SK-N-MC (cell line): ENCODE measurements around the gene KCNJ15.
"Not testable (repeated sequence)": the region's sequence is repeated elsewhere in the genome, so short reads cannot be mapped to it uniquely, and the experiment has no call there.

ENCODE experiments used
- DNase-seq: peaks from one replicate; pipeline ENCODE4 v3.0.0-alpha.2; 2011; ENCODE audit warnings: low read depth, low spot score
- H3K27ac ChIP-seq: fragments of 200-600 bp; sonication (generic); 2 replicates; pipeline ENCODE4 v1.5.1; 2016; ENCODE audit warnings: mixed run types
- H3K36me3 ChIP-seq: fragments of 200-600 bp; sonication (generic); 2 replicates; pipeline ENCODE4 v1.6.1; 2017; ENCODE audit warnings: antibody characterized with exemption, low read length, mixed read lengths; ENCODE audit not compliant: insufficient read depth
- H3K4me3 ChIP-seq: fragments of 200-600 bp; sonication (generic); 2 replicates; pipeline ENCODE4 v1.5.1; 2016
- H3K9ac ChIP-seq: fragments of 200-600 bp; sonication (generic); 2 replicates; pipeline ENCODE4 v1.8.0; 2017; ENCODE audit warnings: mixed run types, mixed read lengths; ENCODE audit not compliant: insufficient read length
- H3K9me3 ChIP-seq: fragments of 200-600 bp; sonication (generic); 2 replicates; pipeline ENCODE4 v1.6.1; 2017; ENCODE audit warnings: low read depth, mild to moderate bottlenecking, antibody characterized with exemption, low read length, moderate library complexity, mixed read lengths
- EZH2 ChIP-seq: fragments of 200-600 bp; sonication (generic); IDR thresholded peaks from one replicate; pipeline ENCODE4 v1.6.1; 2017; ENCODE audit warnings: antibody characterized with exemption
- FOXP2 ChIP-seq: optimal IDR thresholded peaks from 2 replicates; pipeline ENCODE3; 2011; ENCODE audit warnings: mild to moderate bottlenecking, moderate library complexity; ENCODE audit not compliant: insufficient read depth; ENCODE audit errors: extremely low read length, control extremely low read depth
- POLR2AphosphoS5 ChIP-seq: IDR thresholded peaks from 2 replicates; pipeline ENCODE4 v1.6.1; 2012; ENCODE audit warnings: mild to moderate bottlenecking, low read depth, low read length, borderline replicate concordance

Gene KCNJ15

DNA sequence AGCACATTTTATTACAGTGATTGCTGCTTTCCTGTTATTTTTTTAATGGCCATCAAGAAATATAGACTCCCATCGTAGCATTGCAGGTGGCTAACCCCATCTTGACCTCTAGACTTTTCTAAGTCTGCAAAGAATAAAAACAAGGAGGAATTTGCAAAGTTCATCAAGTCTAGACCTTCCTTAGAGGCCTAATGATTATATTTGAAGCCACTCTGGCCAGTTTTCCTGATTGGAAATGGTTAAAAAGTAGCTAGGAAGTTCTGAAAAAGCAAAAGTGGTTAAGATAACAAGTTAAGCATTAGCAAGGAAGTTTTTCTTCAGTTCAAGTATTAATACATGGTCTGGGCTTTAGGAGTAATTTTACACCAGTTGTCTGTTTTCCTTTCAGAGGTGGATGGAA is 16.7 kb upstream of the KCNJ15 start:
- H3K4me3 ChIP-seq, result no peak overlapping the region
- no peak overlapping the region for H3K27ac ChIP-seq
- H3K36me3 ChIP-seq, result no peaks in the 10 kb centered on the region
- DNase-seq, result no peak
- no peak for TF ChIP-seq POLR2AphosphoS5
- no peak for TF ChIP-seq FOXP2
- TF ChIP-seq EZH2, result no peak
- H3K9ac ChIP-seq, result no peak overlapping the region
- H3K9me3 ChIP-seq, result no peaks in the 10 kb centered on the region

DNA sequence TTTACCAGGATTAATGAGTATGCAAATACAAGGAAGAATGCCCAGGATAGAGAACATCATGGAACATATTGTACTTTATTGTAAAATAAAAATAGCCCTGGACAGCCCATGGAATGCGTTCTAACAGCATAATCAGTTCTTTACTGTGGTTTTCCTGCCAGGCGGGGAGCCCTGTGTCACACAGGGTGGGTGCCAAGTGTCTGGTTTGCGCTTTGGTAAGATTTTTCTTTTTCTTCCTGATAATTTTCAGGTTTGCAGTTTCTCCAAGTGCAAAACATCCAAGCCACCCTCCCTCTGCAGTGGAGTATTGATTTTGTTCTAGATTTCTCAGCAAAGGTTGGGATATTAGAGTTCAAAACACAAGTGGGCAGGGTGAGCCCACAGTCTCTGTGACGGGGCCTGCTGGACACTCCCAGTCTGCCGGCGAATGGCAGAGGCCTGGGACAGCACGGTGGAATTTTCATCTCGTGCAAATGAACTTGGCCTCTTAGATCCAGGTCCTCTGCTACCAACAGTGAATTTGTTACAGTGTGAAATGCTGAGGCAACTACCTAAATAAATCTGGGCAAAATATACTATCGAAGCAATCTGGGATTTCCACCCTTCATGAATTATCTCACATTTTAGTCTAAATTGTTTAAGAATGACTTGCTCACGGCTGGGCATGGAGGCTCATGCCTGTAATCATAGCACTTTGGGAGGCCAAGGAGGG is 15.6 kb upstream of the KCNJ15 start:
- TF ChIP-seq EZH2, result no peak
- TF ChIP-seq FOXP2, result no peak
- TF ChIP-seq POLR2AphosphoS5, result no peak
- Histone ChIP-seq H3K9me3 (no peaks in the 10 kb centered on the region), H3K36me3 (no peaks in the 10 kb centered on the region), H3K9ac (no peak overlapping the region), H3K27ac (no peak overlapping the region), H3K4me3 (no peak overlapping the region)
- no peak for DNase-seq

DNA sequence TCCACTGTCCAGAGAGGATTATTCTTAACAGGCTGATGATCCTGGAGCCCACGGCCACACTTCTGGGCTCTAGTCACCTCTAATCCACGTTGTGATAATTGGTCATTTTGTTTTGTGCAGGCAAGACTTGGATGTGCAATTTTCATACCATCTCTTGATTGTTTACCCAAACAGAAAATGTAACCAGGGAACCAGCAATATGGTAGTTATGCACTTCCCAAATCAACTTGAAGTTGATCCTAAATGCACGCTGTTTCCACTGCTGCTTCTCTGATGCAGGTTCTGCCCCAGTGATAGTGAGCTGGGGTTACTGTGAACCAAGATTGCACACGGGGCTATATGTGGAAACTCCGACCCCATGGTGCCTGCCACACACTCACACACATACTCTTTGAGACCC is 14.7 kb upstream of the KCNJ15 start:
- no peak overlapping the region for H3K27ac ChIP-seq
- no peak overlapping the region for H3K9ac ChIP-seq

DNA sequence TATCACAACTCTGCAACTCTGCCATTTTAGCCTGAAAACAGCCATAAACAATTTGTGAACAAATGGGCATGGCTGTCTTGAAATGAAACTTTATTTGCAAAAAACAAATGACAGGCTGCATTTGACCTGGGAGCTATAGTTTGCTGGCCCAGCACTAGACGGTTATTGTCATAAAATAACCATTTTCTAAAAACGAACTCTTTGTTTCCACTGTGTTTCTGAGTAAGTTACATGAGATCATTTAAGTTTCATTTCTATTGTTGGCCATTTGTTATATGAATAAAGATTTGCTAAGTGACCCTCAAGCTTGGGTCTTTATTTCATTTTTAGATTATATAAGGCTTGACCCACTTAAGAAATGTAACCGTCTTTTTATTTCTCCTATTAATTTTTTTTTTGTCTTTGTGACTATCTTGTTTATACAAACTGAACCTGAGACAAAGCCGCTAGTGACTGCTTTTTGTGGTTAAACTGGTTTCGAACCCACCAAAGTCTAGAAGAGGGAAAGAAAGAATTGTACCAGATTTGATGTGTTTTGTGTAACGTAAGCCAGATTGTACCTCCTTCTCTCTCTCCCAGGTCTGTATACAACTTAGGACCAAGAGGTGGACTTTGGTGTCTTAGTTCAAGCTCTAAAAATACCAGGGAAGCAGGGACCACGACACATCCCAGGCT is 12.9 kb upstream of the KCNJ15 start:
- no peak overlapping the region for H3K27ac ChIP-seq
- no peak overlapping the region for H3K4me3 ChIP-seq
- no peak for DNase-seq
- no peak for TF ChIP-seq EZH2
- TF ChIP-seq POLR2AphosphoS5, result no peak
- no peak for TF ChIP-seq FOXP2
- H3K9ac ChIP-seq, result no peak overlapping the region
- H3K9me3 ChIP-seq, result no peaks in the 10 kb centered on the region
- H3K36me3 ChIP-seq, result no peaks in the 10 kb centered on the region

More for the DNA sequence above, 14.7 kb upstream of the KCNJ15 start:
- TF ChIP-seq FOXP2 (no peak), POLR2AphosphoS5 (no peak), EZH2 (no peak)
- no peak for DNase-seq
- no peak overlapping the region for H3K4me3 ChIP-seq
- H3K9me3 ChIP-seq, result no peaks in the 10 kb centered on the region
- no peaks in the 10 kb centered on the region for H3K36me3 ChIP-seq

DNA sequence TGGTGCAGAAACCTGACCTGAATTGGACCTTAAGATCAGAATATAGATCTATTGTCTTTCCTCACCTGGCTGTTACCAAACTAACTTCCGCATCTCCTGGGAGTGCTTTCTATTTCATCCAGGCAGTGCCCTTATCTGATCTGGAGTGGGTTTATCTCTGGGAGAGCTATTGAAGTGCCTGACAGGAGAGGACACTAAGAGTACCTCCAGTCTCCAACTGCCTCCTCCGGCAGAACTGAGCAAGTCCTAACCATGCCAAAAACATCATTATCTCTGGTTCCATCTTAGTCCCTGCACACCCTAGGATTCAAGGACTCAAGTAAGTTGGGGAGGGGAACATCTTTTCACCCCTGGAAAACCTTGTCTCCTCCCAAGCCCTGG is 12.4 kb upstream of the KCNJ15 start:
- TF ChIP-seq EZH2 (no peak), POLR2AphosphoS5 (no peak), FOXP2 (no peak)
- H3K27ac ChIP-seq, result no peak overlapping the region
- no peaks in the 10 kb centered on the region for H3K9me3 ChIP-seq
- H3K9ac ChIP-seq, result no peak overlapping the region
- H3K36me3 ChIP-seq, result no peaks in the 10 kb centered on the region
- no peak for DNase-seq
- H3K4me3 ChIP-seq, result no peak overlapping the region

DNA sequence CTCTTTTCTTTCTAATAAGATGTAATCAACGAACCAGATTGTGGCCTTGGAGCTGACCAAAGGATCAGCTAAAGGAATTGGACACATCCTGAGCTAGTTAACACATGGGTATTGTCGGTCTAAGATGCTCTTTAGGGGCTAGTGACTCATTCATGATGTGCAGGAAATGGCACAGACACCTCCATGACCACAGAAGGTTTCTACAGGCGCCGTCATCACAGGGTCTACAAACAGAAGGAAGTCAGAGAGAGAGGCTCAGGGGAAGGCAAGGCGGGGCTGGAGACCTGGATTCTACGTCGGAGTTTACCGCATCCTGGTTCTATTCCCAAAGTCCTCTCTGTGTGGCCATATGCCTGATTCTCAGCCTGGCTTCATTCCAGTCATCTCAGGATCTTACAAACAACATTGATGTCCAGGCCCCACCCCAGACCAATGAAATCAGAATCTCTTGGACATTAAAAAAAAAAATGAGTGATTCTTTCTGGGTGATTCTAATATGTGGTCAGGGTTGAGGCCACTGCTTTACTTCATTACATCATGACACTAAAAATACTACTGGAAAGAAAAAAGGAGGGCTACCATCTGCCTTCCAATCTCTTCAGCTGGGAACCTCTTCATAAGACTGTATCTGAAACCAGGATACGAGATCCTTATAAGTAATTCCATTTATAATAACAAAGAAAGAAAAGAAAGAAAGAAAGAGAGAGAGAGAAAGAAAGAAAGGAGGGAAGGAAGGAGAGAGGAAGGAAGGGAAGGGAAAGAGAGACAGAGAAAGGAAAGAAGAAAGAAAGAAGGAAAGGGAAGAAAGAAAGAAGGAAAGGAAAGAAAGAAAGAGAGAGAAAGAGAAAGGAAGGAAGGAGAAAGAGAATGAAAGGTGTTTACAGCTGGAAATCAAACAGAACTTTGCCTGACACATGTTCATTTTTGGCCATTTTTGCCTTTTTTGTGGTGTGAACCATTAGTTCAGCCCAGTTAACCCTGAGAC is 11.6 kb upstream of the KCNJ15 start:
- H3K9ac ChIP-seq, result no peak overlapping the region
- no peaks in the 10 kb centered on the region for H3K9me3 ChIP-seq
- H3K36me3 ChIP-seq, result no peaks in the 10 kb centered on the region
- no peak for TF ChIP-seq EZH2
- DNase-seq, result no peak
- no peak overlapping the region for H3K4me3 ChIP-seq
- H3K27ac ChIP-seq, result no peak overlapping the region

DNA sequence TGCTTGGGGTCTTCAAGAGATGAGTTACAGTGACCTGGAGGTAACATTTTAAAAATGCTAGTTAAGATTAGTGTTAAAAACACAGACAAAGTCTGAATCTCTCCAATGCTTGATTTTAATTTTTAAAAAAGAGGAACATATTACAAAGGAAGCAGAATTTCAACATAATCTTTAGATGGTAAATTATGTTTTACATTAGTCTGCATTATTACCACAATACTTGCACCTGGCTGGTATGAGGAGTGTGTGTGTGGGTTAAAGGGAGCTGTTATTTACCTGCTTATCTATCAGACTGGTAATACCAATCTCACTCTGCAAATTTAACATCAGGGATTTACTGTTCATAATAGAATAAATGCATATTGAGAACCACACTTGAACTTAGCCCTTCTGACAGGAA is 10.3 kb upstream of the KCNJ15 start:
- DNase-seq, result no peak
- no peak overlapping the region for H3K27ac ChIP-seq
- TF ChIP-seq POLR2AphosphoS5 (no peak), FOXP2 (no peak), EZH2 (no peak)
- no peaks in the 10 kb centered on the region for H3K36me3 ChIP-seq
- no peaks in the 10 kb centered on the region for H3K9me3 ChIP-seq
- no peak overlapping the region for H3K4me3 ChIP-seq
- no peak overlapping the region for H3K9ac ChIP-seq

DNA sequence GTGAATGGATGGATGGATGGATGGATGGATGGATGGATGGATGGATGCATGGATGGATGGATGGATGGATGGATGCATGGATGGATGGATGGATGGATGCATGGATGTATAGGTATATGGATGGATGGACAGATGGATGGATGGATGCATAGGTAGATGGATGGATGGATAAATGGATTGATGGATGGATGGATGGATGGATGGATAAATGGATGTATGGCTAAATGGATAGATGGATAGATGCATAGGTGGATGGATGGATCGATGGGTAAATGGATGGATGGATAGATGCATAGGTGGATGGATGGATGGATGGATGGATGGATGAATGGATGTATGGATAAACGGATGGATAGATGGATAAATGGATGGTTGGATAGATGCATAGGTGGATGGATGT is 9.7 kb upstream of the KCNJ15 start:
- H3K9me3 ChIP-seq, H3K4me3 ChIP-seq, H3K9ac ChIP-seq, H3K27ac ChIP-seq, H3K36me3 ChIP-seq, DNase-seq: not testable (repeated sequence)
